ENCODE data around the gene OBP2A. TPM values are rescaled to one million over a fixed set of nuclear protein-coding genes. Genes with fewer than 3 reads are reported as not detected.

OBP2A gene
- total RNA-seq, 1 experiment from 2014 or later, result not detected

DNA sequence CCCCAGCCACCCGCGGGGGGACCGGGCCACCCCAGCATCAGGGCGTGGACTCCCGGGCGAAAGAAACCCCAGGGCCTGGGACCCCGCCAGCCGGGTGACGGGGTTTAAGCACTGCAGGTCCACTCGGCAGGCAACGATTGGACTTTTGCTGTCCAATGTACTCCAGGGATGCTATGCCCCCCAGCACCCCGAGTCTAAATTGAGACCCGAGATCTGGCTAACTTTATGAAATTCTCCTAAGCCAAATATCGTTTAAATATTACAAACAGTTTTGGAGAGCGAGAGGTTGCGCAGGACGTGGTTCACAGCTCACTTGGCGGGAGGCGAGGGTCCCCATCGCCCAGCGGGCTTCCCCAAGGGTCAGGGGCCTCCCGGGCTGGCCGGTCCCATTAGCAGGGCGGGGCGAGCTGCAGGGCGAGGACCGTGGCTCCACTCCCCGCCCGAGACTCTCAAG lies 45.8 kb upstream of the OBP2A start (continued):
- TF ChIP-seq ELF1 (IDR thresholded peaks at IDR 0.05; ENCODE audit: borderline replicate concordance, low read depth) (no peak), CEBPB (IDR thresholded peaks at IDR 0.05; ENCODE audit: low read depth) (no peak), ZFX (IDR thresholded peaks at IDR 0.05) (no peak), RAD21 (IDR thresholded peaks at IDR 0.05; ENCODE audit: low read depth) (no peak), CBX3 (IDR thresholded peaks at IDR 0.05; ENCODE audit: low read depth) (no peak), JUND (IDR thresholded peaks at IDR 0.05) (no peak), ZNF274 (IDR thresholded peaks at IDR 0.05; ENCODE audit: low read depth, low read length) (no peak)
- TF ChIP-seq, protein P1, sequence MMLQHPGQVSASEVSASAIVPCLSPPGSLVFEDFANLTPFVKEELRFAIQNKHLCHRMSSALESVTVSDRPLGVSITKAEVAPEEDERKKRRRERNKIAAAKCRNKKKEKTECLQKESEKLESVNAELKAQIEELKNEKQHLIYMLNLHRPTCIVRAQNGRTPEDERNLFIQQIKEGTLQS (IDR thresholded peaks at IDR 0.05), result no peak
- TF ChIP-seq, protein P2, sequence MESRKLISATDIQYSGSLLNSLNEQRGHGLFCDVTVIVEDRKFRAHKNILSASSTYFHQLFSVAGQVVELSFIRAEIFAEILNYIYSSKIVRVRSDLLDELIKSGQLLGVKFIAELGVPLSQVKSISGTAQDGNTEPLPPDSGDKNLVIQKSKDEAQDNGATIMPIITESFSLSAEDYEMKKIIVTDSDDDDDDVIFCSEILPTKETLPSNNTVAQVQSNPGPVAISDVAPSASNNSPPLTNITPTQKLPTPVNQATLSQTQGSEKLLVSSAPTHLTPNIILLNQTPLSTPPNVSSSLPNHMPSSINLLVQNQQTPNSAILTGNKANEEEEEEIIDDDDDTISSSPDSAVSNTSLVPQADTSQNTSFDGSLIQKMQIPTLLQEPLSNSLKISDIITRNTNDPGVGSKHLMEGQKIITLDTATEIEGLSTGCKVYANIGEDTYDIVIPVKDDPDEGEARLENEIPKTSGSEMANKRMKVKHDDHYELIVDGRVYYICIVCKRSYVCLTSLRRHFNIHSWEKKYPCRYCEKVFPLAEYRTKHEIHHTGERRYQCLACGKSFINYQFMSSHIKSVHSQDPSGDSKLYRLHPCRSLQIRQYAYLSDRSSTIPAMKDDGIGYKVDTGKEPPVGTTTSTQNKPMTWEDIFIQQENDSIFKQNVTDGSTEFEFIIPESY (IDR thresholded peaks at IDR 0.05; ENCODE audit: extremely low read depth, insufficient replicate concordance, low read length), result no peak

DNA sequence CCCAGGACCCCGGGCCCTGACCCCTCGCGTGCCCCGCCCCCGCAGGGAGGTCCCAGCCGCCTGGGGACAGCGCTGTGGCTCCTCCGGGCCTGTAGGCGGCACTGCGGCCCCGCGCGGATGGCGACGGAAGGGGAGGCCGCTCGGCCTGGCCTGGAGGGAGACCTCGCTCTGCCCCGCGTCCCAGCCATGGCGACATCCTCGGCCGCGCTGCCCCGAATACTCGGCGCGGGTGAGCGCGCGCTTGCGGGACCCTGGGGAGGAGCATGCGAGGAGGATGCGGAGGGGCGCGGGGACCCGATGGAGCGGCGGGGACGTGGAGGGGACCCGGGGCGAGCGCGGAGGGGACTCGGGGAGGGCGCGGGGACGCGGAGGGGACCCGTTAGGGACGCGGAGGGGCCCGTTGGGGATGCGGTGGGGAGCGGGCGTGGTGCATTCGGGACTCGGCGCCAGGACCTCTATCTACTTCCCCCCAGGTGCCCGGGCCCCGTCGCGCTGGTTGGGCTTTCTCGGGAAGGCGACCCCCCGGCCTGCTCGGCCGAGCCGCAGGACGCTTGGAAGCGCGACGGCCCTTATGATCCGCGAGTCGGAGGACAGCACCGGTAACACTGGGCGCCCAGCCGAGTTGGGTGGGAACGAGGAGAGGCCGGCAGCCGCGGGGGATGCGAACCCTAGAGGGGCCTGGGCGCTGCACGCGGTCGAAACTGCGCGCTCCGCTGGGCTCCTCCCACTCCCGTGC lies 45.2 kb upstream of the OBP2A start, which contains the start of gene MRPS2:
MRPS2 (plus strand) TSS at position 158 of the 736 bp plus-strand sequence; CDS start at position 187, 29 bp downstream.
- Histone ChIP-seq H3K9me2 (ENCODE audit: insufficient read depth) (no peaks in the 10 kb centered on the region), H3K9me3 (ENCODE audit: control insufficient read depth in 1 of 2, insufficient read depth in 1 of 2, low read depth in 1 of 2, low read length in 2 of 2) (no peaks in the 10 kb centered on the region), H3K4me1 (ENCODE audit: control insufficient read depth in 1 of 2, insufficient read depth in 2 of 2, low read length in 2 of 2) (peaks cover 11 to 41% of the 10 kb centered on the region in 2 experiments), H3K27me3 (ENCODE audit: insufficient read depth, low read length) (no peaks in the 10 kb centered on the region), H3K79me2 (ENCODE audit: insufficient read depth, low read length) (peaks cover 40% of the 10 kb centered on the region), H3K36me3 (ENCODE audit: control insufficient read depth in 1 of 2, insufficient read depth in 2 of 2, low read length in 2 of 2) (peaks cover 11 to 39% of the 10 kb centered on the region in 2 experiments), H3K27ac (ENCODE audit: low read depth, low read length) (peak within 1 kb of the TSS; percentile 73), H4K20me1 (ENCODE audit: insufficient read depth) (peaks cover 4% of the 10 kb centered on the region; the same call in 1 of the 2 replicates), H2AFZ (ENCODE audit: low read depth, low read length, poor library complexity, severe bottlenecking) (peak within 1 kb of the TSS; percentile 63), H3K4me3 (replicated peaks in 1 of 2; ENCODE audit: low read depth in 1 of 2, low read length in 2 of 2) (peak within 1 kb of the TSS; percentile 78 to 79), H3K4me2 (ENCODE audit: low read length) (peak within 1 kb of the TSS; percentile 95), H3K9ac (ENCODE audit: low read length) (peak within 1 kb of the TSS; percentile 98)
- ATAC-seq (peak; percentile 84), DNase-seq (ENCODE audit: low read depth, low spot score) (peak; percentile 61)
- ChIA-PET CTCF (no interaction called here), RAD21 (ENCODE audit: low non-redundant PET in 1 of 2, low total read pairs in 2 of 2, uncharacterized antibody in 2 of 2, unreplicated experiment in 2 of 2) (no interaction called here), POLR2A (no interaction called here)
- intact Hi-C loops (cut with micrococcal nuclease), result no loop called here
- TF ChIP-seq EZH2phosphoT487 (IDR thresholded peaks at IDR 0.05; ENCODE audit: borderline replicate concordance) (no peak), EGR1 (IDR thresholded peaks at IDR 0.05; ENCODE audit: low read depth) (no peak), YY1 (IDR thresholded peaks at IDR 0.05; ENCODE audit: extremely low read depth, insufficient replicate concordance, low read depth, low read length) (peak; percentile 88), POLR2A (IDR thresholded peaks at IDR 0.05; ENCODE audit: borderline replicate concordance, extremely low read depth, insufficient read depth, insufficient read length) (peak; percentile 29), ZFX (IDR thresholded peaks at IDR 0.05) (peak; percentile 99), CBX3 (IDR thresholded peaks at IDR 0.05; ENCODE audit: low read depth) (no peak), POLR2AphosphoS5 (IDR thresholded peaks at IDR 0.05; ENCODE audit: low read depth, low read length) (peak; percentile 76)
- TF ChIP-seq, protein P3, sequence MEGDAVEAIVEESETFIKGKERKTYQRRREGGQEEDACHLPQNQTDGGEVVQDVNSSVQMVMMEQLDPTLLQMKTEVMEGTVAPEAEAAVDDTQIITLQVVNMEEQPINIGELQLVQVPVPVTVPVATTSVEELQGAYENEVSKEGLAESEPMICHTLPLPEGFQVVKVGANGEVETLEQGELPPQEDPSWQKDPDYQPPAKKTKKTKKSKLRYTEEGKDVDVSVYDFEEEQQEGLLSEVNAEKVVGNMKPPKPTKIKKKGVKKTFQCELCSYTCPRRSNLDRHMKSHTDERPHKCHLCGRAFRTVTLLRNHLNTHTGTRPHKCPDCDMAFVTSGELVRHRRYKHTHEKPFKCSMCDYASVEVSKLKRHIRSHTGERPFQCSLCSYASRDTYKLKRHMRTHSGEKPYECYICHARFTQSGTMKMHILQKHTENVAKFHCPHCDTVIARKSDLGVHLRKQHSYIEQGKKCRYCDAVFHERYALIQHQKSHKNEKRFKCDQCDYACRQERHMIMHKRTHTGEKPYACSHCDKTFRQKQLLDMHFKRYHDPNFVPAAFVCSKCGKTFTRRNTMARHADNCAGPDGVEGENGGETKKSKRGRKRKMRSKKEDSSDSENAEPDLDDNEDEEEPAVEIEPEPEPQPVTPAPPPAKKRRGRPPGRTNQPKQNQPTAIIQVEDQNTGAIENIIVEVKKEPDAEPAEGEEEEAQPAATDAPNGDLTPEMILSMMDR (IDR thresholded peaks at IDR 0.05 in 2 of 3, conservative IDR thresholded peaks at IDR 0.05 in 1 of 3; ENCODE audit: borderline replicate concordance in 1 of 3, insufficient read depth in 1 of 3, low read depth in 2 of 3, low read length in 2 of 3), result peak in 2 of 3 experiments; percentile 73 to 89; a peak in 4 of 6 replicates
- TF ChIP-seq, protein P4, sequence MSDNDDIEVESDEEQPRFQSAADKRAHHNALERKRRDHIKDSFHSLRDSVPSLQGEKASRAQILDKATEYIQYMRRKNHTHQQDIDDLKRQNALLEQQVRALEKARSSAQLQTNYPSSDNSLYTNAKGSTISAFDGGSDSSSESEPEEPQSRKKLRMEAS (IDR thresholded peaks at IDR 0.05), result no peak
- TF ChIP-seq, protein P2 (IDR thresholded peaks at IDR 0.05; ENCODE audit: extremely low read depth, insufficient replicate concordance, low read length), result peak; percentile 13
- no TSS peak for BruUV-seq (replicated peaks)
